ENCODE data around the gene TYW1.
"Not testable (repeated sequence)": the region's sequence is repeated elsewhere in the genome, so short reads cannot be mapped to it uniquely, and the experiment has no call there.

TYW1 gene

DNA sequence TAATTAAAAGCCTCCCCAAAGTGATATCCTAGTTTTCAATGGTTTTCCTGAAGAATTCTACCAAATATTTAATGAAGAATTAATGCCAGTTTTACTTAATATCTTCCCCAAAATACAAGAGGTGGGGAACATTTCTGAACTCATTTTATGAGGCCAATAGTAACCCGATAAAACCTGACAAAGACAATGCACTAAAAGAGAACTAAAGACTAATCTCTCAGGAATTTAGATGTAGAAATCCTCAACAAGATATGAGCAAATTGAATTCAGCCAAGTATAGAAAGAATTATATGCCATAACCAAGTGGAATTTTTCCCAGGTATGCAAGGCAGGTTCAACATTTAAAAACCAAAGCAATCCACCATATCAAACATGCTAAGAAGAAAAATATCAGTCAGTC lies 66.2 kb downstream of the TYW1 start:
- ATAC-seq = peak; percentile 60

DNA sequence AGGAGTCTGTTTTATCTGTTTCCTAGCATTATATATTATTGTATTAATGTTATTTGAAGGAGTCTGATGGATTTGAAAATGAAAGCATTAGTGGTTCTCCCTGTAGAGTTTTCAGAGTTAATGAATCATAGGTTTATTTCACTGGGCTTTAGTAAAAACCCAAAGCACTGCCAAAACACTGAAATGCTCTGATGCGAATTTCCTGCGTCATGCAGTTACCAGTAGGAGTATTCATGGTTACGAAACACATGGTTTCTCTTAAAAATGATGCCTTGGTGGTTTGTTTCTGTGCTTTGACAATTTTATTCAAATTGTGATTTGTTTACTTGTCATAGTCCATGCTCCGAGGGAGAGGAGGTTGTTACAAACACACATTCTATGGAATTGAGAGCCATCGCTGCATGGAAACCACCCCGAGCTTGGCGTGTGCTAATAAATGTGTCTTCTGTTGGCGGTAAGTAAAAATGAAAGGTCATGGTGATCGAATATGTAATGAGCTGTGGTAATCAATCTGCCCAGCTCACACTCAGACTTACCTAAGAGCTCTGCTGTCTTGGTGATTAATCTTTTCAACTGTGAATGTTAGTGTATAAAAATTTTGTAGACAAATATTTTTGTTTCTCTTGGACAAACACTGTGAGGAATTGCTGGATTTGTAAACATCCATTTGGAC lies 70.5 kb downstream of the TYW1 start:
- ATAC-seq = not testable (repeated sequence)

More for the DNA sequence above, 66.2 kb downstream of the TYW1 start:
- peak; percentile 61 for TF ChIP-seq ISL1 (CRISPR knock-in tag; IDR thresholded peaks at IDR 0.05)

DNA sequence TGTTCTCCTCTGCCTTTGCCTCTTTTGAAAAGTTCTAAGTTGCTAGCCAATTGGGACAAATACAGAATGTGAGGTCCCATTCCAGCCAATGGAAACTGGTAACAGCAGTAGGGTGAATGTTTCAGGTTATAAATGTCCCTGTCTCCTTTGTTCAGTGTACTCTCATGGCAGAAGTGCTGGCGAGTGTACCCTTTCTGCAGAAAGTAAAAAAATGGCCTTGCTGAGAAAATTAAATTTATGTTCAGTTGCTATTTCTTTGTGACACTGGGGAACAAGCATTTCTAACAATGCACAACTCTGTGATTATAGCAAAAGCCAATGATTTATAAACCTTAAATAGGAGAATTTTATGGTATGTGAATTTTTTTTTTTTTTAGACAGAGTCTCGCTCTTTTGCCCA lies 79.5 kb downstream of the TYW1 start:
- ATAC-seq = not testable (repeated sequence)

DNA sequence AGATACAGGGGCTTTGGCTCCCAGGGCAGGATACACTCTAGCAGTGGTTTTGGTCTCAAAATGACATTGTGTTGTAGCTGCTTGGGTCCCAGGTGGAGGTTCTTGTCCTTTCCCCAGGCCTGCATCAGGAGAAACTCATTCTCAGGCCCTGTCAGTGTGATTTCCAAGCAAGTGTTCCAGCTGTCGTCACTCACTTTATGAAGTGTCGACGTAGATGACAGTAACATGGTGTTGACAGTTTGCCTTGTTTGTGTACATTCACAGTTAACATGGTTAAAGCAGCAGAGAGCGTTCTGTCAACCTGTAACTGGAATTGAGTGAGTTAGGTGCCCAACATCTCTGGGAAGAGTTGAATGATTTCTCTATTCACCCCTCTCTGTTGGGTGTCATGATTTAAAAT lies 86.2 kb downstream of the TYW1 start:
- not testable (repeated sequence) for ATAC-seq

DNA sequence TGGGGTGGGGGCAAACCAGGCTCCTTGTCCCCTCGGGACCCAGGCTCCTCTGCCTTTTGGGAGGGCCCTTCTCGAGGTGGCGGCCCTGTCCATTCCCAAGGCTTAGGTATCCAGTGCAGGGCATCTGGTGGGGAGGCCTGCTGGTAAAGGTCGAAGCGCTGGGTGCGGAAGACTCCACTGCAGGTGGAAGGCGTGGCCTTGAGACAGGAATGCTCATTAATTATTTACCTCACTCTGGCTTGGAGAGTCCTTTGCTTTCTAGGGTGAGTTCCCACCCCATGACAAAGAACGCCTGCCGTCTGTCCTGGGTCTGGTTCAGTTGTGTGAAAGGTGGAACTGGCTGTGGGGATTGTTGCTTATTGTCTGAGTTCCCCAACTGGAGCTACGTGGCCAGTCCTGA lies 92.6 kb downstream of the TYW1 start:
- not testable (repeated sequence) for ATAC-seq

DNA sequence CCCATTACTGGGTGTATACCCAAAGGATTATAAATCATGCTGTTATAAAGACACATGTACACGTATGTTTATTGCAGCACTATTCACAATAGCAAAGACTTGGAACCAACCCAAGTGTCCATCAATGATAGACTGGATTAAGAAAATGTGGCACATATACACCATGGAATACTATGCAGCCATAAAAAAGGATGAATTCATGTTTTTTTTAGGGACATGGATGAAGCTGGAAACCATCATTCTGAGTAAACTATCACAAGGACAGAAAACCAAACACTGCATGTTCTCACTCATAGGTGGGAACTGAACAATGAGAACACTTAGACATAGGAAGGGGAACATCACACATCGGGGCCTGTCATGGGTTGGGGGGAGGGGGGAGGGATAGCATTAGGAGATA lies 94.4 kb downstream of the TYW1 start:
- ATAC-seq = not testable (repeated sequence)

DNA sequence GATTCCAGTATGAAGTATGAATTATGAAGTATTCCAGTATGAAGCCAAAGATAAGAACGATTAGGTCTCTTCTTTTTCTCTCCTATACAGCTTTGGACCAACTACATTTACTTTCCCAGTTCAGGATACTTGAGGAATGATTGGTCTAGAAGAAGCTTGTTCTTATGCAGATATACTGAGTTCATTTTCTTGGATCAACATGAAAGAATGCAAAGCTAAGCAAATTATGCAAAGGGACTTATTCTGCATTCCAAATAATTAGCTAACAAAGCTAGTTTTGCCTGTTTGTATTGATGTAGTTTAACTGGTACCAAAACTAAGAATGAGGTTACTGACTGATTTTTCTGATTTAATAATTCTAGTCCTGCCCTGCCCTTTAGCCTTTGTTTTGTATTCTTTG lies 101.4 kb downstream of the TYW1 start:
- not testable (repeated sequence) for ATAC-seq

DNA sequence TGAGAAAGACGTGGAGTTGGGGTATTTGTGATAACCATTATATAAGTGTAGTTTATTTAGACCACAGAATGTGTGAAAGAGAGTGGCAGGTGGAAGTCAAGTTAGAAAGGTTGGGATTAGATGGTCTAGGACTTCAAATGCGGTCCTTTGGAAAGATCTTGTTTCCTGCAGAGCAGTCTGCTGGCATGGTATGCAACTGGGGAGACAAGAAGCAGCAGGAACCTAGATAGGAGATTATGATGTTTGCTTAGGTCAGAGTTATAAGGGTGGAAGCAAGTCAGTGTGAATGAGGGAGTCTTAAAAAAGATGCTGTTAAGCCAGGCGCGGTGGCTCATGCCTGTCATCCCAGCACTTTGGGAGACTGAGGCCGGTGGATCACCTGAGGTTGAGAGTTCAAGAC lies 102.8 kb downstream of the TYW1 start:
- ATAC-seq = not testable (repeated sequence)

DNA sequence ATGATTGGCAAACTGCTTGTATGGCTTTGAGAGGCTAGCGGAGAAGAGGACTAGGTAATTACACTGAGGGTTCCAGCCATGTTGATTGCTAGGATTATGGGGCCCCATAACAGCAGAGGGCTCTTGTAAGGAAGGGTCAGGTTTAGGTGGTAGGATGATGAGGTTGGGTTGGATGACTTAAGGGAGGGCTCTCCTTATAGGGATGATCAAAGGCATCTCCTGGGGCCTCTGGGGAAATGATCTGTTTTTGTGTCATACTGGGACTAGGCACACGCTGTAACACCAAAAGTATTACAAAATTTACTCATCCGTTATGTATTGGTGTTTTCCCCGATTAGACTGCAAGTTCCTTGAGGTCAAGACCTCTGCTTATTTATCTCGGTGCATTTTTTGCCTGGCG lies 103.4 kb downstream of the TYW1 start:
- not testable (repeated sequence) for ATAC-seq

DNA sequence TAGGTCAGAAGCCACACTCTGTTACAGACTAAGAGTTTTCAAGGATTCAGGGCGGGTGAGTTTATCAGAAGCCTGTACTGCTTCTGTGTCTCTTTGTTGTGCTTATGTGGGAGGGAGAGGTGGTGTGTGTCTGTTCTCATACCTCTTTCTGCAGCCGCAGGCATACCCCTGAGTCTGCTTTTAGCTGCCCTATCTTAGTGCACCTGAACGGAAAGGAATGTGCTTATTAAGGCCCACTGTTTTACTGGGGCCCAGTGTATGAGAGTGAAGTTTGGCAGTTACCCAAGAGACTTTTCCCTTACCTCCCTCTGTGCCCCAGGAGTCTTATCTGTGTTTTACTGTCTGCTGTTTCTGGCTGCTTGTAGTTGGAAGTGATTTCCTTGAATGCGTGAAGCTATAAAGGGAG lies 104.3 kb downstream of the TYW1 start:
- TF ChIP-seq, protein P1, sequence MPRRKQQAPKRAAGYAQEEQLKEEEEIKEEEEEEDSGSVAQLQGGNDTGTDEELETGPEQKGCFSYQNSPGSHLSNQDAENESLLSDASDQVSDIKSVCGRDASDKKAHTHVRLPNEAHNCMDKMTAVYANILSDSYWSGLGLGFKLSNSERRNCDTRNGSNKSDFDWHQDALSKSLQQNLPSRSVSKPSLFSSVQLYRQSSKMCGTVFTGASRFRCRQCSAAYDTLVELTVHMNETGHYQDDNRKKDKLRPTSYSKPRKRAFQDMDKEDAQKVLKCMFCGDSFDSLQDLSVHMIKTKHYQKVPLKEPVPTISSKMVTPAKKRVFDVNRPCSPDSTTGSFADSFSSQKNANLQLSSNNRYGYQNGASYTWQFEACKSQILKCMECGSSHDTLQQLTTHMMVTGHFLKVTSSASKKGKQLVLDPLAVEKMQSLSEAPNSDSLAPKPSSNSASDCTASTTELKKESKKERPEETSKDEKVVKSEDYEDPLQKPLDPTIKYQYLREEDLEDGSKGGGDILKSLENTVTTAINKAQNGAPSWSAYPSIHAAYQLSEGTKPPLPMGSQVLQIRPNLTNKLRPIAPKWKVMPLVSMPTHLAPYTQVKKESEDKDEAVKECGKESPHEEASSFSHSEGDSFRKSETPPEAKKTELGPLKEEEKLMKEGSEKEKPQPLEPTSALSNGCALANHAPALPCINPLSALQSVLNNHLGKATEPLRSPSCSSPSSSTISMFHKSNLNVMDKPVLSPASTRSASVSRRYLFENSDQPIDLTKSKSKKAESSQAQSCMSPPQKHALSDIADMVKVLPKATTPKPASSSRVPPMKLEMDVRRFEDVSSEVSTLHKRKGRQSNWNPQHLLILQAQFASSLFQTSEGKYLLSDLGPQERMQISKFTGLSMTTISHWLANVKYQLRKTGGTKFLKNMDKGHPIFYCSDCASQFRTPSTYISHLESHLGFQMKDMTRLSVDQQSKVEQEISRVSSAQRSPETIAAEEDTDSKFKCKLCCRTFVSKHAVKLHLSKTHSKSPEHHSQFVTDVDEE (CRISPR knock-in tag; IDR thresholded peaks at IDR 0.05) = no peak
- TF ChIP-seq PPARA (CRISPR knock-in tag; IDR thresholded peaks at IDR 0.05; ENCODE audit: borderline replicate concordance) = no peak
- no peak for TF ChIP-seq ARNTL (CRISPR knock-in tag; IDR thresholded peaks at IDR 0.05; ENCODE audit: borderline replicate concordance, low read depth)
- no peak for TF ChIP-seq BACH2 (CRISPR knock-in tag; IDR thresholded peaks at IDR 0.05; ENCODE audit: borderline replicate concordance)
- no peak for TF ChIP-seq ESRRG (CRISPR knock-in tag; IDR thresholded peaks at IDR 0.05)
- no peak for TF ChIP-seq ZFP3 (CRISPR knock-in tag; IDR thresholded peaks at IDR 0.05)
- TF ChIP-seq ZNF565 (CRISPR knock-in tag; conservative IDR thresholded peaks at IDR 0.05; ENCODE audit: low read depth) = no peak
- TF ChIP-seq, protein P2, sequence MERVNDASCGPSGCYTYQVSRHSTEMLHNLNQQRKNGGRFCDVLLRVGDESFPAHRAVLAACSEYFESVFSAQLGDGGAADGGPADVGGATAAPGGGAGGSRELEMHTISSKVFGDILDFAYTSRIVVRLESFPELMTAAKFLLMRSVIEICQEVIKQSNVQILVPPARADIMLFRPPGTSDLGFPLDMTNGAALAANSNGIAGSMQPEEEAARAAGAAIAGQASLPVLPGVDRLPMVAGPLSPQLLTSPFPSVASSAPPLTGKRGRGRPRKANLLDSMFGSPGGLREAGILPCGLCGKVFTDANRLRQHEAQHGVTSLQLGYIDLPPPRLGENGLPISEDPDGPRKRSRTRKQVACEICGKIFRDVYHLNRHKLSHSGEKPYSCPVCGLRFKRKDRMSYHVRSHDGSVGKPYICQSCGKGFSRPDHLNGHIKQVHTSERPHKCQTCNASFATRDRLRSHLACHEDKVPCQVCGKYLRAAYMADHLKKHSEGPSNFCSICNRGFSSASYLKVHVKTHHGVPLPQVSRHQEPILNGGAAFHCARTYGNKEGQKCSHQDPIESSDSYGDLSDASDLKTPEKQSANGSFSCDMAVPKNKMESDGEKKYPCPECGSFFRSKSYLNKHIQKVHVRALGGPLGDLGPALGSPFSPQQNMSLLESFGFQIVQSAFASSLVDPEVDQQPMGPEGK (CRISPR knock-in tag; IDR thresholded peaks at IDR 0.05; ENCODE audit: borderline replicate concordance) = no peak
- TF ChIP-seq ZNF70 (CRISPR knock-in tag; IDR thresholded peaks at IDR 0.05) = no peak
- no peak for TF ChIP-seq TOX (CRISPR knock-in tag; IDR thresholded peaks at IDR 0.05; ENCODE audit: borderline replicate concordance)
- no peak for TF ChIP-seq SNAI2 (CRISPR knock-in tag; IDR thresholded peaks at IDR 0.05)
- TF ChIP-seq OSR1 (CRISPR knock-in tag; IDR thresholded peaks at IDR 0.05) = no peak
- no peak for ATAC-seq

DNA sequence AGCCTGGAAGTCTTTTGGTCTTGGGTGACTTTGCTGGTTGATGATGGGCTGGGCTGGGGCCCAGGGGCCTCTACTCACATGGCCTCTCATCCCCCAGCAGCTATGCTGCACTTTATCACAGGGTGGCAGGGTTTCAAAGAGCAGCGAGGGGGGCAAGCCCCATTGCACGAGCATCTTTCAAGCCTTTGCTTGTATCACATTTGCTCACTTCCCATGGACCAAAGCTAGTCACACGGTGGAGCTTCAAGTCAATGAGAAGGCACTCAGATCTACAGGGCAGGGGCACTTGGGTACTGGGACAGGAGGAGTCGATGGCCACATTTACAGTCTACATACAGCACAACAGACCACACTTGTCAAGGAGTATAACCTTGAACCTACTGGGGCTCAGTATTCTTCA lies 108.3 kb downstream of the TYW1 start:
- ATAC-seq = not testable (repeated sequence)

Measured in SK-N-SH treated with all-trans-retinoic acid at 6 μM for 48 hours (cell line).